HepG2 (cell line): ENCODE results near the gene IFI30. TPM values are rescaled to one million over a fixed set of nuclear protein-coding genes. Genes with fewer than 3 reads are reported as not detected.

Experiments
- ATAD3A ChIP-seq: sonication (generic); formaldehyde crosslinking; IDR thresholded peaks from 2 replicates; pipeline ENCODE4 v1.4.0; 2020; ENCODE audit warnings: missing genetic modification reagents
- EP300 ChIP-seq, 3 experiments: sonication (generic) in 1 of 3; formaldehyde crosslinking in 1 of 3; IDR thresholded peaks; 2 replicates each; pipeline versions ENCODE4 v1.5.1 to v1.6.1; 2011 to 2020; ENCODE audit warnings: low read depth in 2 of 3, low read length in 2 of 3, borderline replicate concordance in 1 of 3, improper control_type of control experiment in 1 of 3, mild to moderate bottlenecking in 1 of 3, missing genetic modification reagents in 1 of 3, moderate library complexity in 1 of 3
- GATAD2A ChIP-seq: IDR thresholded peaks from 2 replicates; pipeline ENCODE4 v1.6.1; 2016
- PHF20 ChIP-seq: sonication (generic); formaldehyde crosslinking; IDR thresholded peaks from 2 replicates; pipeline ENCODE4 v1.5.0; 2020; ENCODE audit warnings: mild to moderate bottlenecking, missing genetic modification reagents
- THYN1 ChIP-seq: sonication (generic); formaldehyde crosslinking; IDR thresholded peaks from 2 replicates; pipeline ENCODE4 v1.8.1; 2023; ENCODE audit warnings: low read depth, mild to moderate bottlenecking, moderate library complexity, missing genetic modification reagents, borderline replicate concordance
- ZNF431 ChIP-seq: sonication (generic); formaldehyde crosslinking; IDR thresholded peaks from 2 replicates; pipeline ENCODE4 v1.9.0; 2022; ENCODE audit warnings: missing genetic modification reagents, low read depth, mild to moderate bottlenecking, borderline replicate concordance
- polyA plus RNA-seq, 8 experiments: library from polyadenylated mRNA; depleted of rRNA in 3 of 8; stranded (reverse) in 7 of 8; unstranded in 1 of 8; fragments of >200 nt; fragmentation: Illumina TruSeq in 4 of 8; extraction: Trizol in 4 of 8; gene quantifications; 2 replicates each; pipeline versions ENCODE4 v1.2.1 to v1.2.3, GENCODE V29; 2011 to 2016; ENCODE audit warnings: low read depth in 4 of 8, missing spikeins in 1 of 8, mixed read lengths in 1 of 8; ENCODE audit not compliant: insufficient read depth in 1 of 8
- total RNA-seq, 5 experiments: library from RNA; depleted of rRNA; stranded (reverse); fragments of >200 nt; fragmentation: Illumina TruSeq; extraction: Trizol; gene quantifications; 2 replicates each; pipeline ENCODE4 v1.2.3, GENCODE V29; 2016; ENCODE audit warnings: low read depth in 1 of 5
- TF ChIP-seq, protein P1 (sequence below): sonication (generic); formaldehyde crosslinking; IDR thresholded peaks from 2 replicates; pipeline ENCODE4 v1.5.0; 2020; ENCODE audit warnings: mild to moderate bottlenecking, missing genetic modification reagents, borderline replicate concordance
- TF ChIP-seq, protein P2 (sequence below): sonication (generic); formaldehyde crosslinking; IDR thresholded peaks from 2 replicates; pipeline ENCODE4 v1.4.0; 2020; ENCODE audit warnings: missing genetic modification reagents, borderline replicate concordance
- TF ChIP-seq, protein P3 (sequence below): sonication (generic); formaldehyde crosslinking; IDR thresholded peaks from 2 replicates; pipeline ENCODE4 v1.4.0; 2020; ENCODE audit warnings: missing genetic modification reagents

IFI30 gene
- total and polyA plus RNA-seq, 2 of the 13 experiments (the other 11 are each of a cell fraction or from before 2014, with no cell fraction given): 25.0 to 79.4 TPM

DNA sequence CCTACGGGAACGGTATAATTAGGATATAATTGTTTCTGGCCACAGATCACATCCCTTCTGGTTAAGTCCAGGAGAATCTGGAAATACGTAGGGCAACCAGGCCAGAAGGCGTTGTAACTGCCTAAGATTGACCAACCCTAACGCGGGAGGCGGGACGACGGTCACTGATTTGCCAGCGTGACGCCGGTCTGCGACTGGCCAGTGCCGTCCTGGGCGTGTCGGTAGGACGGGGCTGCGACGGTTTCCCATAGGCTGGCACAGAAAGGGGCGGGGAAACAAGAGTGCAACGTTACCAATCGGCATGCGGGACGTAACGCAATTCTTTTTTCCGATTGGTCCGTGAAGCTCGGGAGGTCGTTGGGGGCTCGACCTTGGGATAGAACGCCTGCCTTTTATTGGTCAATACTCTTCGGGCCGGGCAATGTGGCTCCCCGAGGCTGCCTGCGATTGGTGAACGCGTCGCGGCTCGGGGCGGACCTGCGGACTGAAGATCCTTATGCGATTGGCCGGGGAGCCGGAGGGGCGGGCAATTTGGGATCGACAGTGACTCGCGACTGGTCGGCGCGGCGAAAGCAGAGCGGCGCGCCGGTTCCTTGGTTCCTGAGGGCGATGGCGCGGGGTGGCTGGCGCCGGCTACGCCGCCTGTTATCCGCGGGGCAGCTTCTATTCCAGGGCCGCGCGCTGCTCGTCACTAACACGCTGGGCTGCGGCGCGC lies 19.2 kb downstream of the IFI30 start, which contains the start of gene MPV17L2 (continued):
- TF ChIP-seq, protein P1, sequence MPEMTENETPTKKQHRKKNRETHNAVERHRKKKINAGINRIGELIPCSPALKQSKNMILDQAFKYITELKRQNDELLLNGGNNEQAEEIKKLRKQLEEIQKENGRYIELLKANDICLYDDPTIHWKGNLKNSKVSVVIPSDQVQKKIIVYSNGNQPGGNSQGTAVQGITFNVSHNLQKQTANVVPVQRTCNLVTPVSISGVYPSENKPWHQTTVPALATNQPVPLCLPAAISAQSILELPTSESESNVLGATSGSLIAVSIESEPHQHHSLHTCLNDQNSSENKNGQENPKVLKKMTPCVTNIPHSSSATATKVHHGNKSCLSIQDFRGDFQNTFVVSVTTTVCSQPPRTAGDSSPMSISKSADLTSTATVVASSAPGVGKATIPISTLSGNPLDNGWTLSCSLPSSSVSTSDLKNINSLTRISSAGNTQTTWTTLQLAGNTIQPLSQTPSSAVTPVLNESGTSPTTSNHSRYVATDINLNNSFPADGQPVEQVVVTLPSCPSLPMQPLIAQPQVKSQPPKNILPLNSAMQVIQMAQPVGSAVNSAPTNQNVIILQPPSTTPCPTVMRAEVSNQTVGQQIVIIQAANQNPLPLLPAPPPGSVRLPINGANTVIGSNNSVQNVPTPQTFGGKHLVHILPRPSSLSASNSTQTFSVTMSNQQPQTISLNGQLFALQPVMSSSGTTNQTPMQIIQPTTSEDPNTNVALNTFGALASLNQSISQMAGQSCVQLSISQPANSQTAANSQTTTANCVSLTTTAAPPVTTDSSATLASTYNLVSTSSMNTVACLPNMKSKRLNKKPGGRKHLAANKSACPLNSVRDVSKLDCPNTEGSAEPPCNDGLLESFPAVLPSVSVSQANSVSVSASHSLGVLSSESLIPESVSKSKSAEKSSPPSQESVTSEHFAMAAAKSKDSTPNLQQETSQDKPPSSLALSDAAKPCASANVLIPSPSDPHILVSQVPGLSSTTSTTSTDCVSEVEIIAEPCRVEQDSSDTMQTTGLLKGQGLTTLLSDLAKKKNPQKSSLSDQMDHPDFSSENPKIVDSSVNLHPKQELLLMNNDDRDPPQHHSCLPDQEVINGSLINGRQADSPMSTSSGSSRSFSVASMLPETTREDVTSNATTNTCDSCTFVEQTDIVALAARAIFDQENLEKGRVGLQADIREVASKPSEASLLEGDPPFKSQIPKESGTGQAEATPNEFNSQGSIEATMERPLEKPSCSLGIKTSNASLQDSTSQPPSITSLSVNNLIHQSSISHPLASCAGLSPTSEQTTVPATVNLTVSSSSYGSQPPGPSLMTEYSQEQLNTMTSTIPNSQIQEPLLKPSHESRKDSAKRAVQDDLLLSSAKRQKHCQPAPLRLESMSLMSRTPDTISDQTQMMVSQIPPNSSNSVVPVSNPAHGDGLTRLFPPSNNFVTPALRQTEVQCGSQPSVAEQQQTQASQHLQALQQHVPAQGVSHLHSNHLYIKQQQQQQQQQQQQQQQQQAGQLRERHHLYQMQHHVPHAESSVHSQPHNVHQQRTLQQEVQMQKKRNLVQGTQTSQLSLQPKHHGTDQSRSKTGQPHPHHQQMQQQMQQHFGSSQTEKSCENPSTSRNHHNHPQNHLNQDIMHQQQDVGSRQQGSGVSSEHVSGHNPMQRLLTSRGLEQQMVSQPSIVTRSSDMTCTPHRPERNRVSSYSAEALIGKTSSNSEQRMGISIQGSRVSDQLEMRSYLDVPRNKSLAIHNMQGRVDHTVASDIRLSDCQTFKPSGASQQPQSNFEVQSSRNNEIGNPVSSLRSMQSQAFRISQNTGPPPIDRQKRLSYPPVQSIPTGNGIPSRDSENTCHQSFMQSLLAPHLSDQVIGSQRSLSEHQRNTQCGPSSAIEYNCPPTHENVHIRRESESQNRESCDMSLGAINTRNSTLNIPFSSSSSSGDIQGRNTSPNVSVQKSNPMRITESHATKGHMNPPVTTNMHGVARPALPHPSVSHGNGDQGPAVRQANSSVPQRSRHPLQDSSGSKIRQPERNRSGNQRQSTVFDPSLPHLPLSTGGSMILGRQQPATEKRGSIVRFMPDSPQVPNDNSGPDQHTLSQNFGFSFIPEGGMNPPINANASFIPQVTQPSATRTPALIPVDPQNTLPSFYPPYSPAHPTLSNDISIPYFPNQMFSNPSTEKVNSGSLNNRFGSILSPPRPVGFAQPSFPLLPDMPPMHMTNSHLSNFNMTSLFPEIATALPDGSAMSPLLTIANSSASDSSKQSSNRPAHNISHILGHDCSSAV (CRISPR knock-in tag): no peak
- TF ChIP-seq THYN1 (CRISPR knock-in tag) (no peak), EP300 (IDR thresholded peaks at IDR 0.05; ENCODE audit: low read depth in 2 of 2, low read length in 2 of 2) (no peak), EP300 (CRISPR knock-in tag; IDR thresholded peaks at IDR 0.05; ENCODE audit: borderline replicate concordance) (no peak), PHF20 (CRISPR knock-in tag) (no peak), GATAD2A (CRISPR knock-in tag) (0 out of 2 replicates have a peak, but pooled peaks have one; percentile 8), ZNF431 (CRISPR knock-in tag) (no peak), ATAD3A (no peak)
- TF ChIP-seq, protein P2, sequence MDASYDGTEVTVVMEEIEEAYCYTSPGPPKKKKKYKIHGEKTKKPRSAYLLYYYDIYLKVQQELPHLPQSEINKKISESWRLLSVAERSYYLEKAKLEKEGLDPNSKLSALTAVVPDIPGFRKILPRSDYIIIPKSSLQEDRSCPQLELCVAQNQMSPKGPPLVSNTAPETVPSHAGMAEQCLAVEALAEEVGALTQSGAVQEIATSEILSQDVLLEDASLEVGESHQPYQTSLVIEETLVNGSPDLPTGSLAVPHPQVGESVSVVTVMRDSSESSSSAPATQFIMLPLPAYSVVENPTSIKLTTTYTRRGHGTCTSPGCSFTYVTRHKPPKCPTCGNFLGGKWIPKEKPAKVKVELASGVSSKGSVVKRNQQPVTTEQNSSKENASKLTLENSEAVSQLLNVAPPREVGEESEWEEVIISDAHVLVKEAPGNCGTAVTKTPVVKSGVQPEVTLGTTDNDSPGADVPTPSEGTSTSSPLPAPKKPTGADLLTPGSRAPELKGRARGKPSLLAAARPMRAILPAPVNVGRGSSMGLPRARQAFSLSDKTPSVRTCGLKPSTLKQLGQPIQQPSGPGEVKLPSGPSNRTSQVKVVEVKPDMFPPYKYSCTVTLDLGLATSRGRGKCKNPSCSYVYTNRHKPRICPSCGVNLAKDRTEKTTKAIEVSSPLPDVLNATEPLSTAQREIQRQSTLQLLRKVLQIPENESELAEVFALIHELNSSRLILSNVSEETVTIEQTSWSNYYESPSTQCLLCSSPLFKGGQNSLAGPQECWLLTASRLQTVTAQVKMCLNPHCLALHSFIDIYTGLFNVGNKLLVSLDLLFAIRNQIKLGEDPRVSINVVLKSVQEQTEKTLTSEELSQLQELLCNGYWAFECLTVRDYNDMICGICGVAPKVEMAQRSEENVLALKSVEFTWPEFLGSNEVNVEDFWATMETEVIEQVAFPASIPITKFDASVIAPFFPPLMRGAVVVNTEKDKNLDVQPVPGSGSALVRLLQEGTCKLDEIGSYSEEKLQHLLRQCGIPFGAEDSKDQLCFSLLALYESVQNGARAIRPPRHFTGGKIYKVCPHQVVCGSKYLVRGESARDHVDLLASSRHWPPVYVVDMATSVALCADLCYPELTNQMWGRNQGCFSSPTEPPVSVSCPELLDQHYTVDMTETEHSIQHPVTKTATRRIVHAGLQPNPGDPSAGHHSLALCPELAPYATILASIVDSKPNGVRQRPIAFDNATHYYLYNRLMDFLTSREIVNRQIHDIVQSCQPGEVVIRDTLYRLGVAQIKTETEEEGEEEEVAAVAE (CRISPR knock-in tag): peak; percentile 95
- TF ChIP-seq, protein P3, sequence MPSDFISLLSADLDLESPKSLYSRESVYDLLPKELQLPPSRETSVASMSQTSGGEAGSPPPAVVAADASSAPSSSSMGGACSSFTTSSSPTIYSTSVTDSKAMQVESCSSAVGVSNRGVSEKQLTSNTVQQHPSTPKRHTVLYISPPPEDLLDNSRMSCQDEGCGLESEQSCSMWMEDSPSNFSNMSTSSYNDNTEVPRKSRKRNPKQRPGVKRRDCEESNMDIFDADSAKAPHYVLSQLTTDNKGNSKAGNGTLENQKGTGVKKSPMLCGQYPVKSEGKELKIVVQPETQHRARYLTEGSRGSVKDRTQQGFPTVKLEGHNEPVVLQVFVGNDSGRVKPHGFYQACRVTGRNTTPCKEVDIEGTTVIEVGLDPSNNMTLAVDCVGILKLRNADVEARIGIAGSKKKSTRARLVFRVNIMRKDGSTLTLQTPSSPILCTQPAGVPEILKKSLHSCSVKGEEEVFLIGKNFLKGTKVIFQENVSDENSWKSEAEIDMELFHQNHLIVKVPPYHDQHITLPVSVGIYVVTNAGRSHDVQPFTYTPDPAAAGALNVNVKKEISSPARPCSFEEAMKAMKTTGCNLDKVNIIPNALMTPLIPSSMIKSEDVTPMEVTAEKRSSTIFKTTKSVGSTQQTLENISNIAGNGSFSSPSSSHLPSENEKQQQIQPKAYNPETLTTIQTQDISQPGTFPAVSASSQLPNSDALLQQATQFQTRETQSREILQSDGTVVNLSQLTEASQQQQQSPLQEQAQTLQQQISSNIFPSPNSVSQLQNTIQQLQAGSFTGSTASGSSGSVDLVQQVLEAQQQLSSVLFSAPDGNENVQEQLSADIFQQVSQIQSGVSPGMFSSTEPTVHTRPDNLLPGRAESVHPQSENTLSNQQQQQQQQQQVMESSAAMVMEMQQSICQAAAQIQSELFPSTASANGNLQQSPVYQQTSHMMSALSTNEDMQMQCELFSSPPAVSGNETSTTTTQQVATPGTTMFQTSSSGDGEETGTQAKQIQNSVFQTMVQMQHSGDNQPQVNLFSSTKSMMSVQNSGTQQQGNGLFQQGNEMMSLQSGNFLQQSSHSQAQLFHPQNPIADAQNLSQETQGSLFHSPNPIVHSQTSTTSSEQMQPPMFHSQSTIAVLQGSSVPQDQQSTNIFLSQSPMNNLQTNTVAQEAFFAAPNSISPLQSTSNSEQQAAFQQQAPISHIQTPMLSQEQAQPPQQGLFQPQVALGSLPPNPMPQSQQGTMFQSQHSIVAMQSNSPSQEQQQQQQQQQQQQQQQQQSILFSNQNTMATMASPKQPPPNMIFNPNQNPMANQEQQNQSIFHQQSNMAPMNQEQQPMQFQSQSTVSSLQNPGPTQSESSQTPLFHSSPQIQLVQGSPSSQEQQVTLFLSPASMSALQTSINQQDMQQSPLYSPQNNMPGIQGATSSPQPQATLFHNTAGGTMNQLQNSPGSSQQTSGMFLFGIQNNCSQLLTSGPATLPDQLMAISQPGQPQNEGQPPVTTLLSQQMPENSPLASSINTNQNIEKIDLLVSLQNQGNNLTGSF: 0 out of 2 replicates have a peak, but pooled peaks have one; percentile 49
